Trophoblast cell (in vitro differentiated cells and primary cell): ENCODE measurements around the gene SMG5.

Experiments used
- DNase-seq, 2 donors: peaks; one replicate each; pipeline ENCODE4 v3.0.0-alpha.2; 2016
- H2AFZ ChIP-seq: 2 replicates; pipeline ENCODE4 v1.6.1; 2013; ENCODE audit warnings: low read length, moderate library complexity, mild to moderate bottlenecking; ENCODE audit not compliant: insufficient read depth, poor library complexity
- H2AK5ac ChIP-seq: 2 replicates; pipeline ENCODE4 v1.6.1; 2013; ENCODE audit warnings: mild to moderate bottlenecking, low read length
- H2BK120ac ChIP-seq: 2 replicates; pipeline ENCODE4 v1.6.1; 2013; ENCODE audit warnings: low read length, mild to moderate bottlenecking, moderate library complexity; ENCODE audit not compliant: insufficient read depth, poor library complexity
- H2BK12ac ChIP-seq: 2 replicates; pipeline ENCODE4 v1.6.1; 2013; ENCODE audit warnings: mild to moderate bottlenecking, low read length, moderate library complexity
- H2BK5ac ChIP-seq: 2 replicates; pipeline ENCODE4 v1.6.1; 2013; ENCODE audit warnings: low read length, low read depth, moderate library complexity, mild to moderate bottlenecking; ENCODE audit not compliant: poor library complexity
- H3K14ac ChIP-seq: 2 replicates; pipeline ENCODE4 v1.6.1; 2013; ENCODE audit warnings: mild to moderate bottlenecking, low read length
- H3K18ac ChIP-seq: 2 replicates; pipeline ENCODE4 v1.6.1; 2013; ENCODE audit warnings: mild to moderate bottlenecking, low read length
- H3K23ac ChIP-seq: 2 replicates; pipeline ENCODE4 v1.6.1; 2013; ENCODE audit warnings: low read length
- H3K27ac ChIP-seq: 2 replicates; pipeline ENCODE4 v1.5.1; 2013; ENCODE audit warnings: low read depth, mild to moderate bottlenecking, inconsistent platforms, low read length, moderate library complexity
- H3K27me3 ChIP-seq: 2 replicates; pipeline ENCODE4 v1.6.1; 2013; ENCODE audit warnings: inconsistent platforms, mild to moderate bottlenecking, low read length, moderate library complexity; ENCODE audit not compliant: insufficient read depth
- H3K36me3 ChIP-seq, 2 experiments: 1 replicate in 1 of 2; 2 replicates in 1 of 2; pipeline ENCODE4 v1.6.1; 2013; ENCODE audit warnings: low read length in 2 of 2, mild to moderate bottlenecking in 2 of 2, moderate library complexity in 1 of 2; ENCODE audit not compliant: insufficient read depth in 2 of 2, control insufficient read depth in 1 of 2
- H3K4ac ChIP-seq: 2 replicates; pipeline ENCODE4 v1.6.1; 2013; ENCODE audit warnings: low read depth, mild to moderate bottlenecking, low read length, moderate library complexity
- H3K4me1 ChIP-seq, 2 experiments: 1 replicate in 1 of 2; 2 replicates in 1 of 2; pipeline ENCODE4 v1.6.1; 2013; ENCODE audit warnings: low read length in 2 of 2, mild to moderate bottlenecking in 2 of 2, moderate library complexity in 1 of 2; ENCODE audit not compliant: insufficient read depth in 2 of 2, control insufficient read depth in 1 of 2
- H3K4me2 ChIP-seq: 2 replicates; pipeline ENCODE4 v1.6.1; 2013; ENCODE audit warnings: inconsistent platforms, mild to moderate bottlenecking, low read length, moderate library complexity
- H3K4me3 ChIP-seq: 2 replicates; pipeline ENCODE4 v1.5.1; 2013; ENCODE audit warnings: mild to moderate bottlenecking, low read depth, low read length, inconsistent platforms
- H3K79me1 ChIP-seq: one replicate; pipeline ENCODE4 v1.6.1; 2013; ENCODE audit warnings: low read length
- H3K79me2 ChIP-seq: 2 replicates; pipeline ENCODE4 v1.6.1; 2013; ENCODE audit warnings: low read length, mild to moderate bottlenecking; ENCODE audit not compliant: control insufficient read depth, insufficient read depth, poor library complexity
- H3K9ac ChIP-seq: 2 replicates; pipeline ENCODE4 v1.6.1; 2013; ENCODE audit warnings: mild to moderate bottlenecking, low read length
- H3K9me3 ChIP-seq: 2 replicates; pipeline ENCODE4 v1.6.1; 2013; ENCODE audit warnings: low read depth, mild to moderate bottlenecking, control low read depth, inconsistent platforms, low read length; ENCODE audit not compliant: insufficient read depth
- H4K12ac ChIP-seq: 2 replicates; pipeline ENCODE4 v1.6.1; 2013; ENCODE audit warnings: low read depth, mild to moderate bottlenecking, low read length, moderate library complexity
- H4K8ac ChIP-seq: 2 replicates; pipeline ENCODE4 v1.6.1; 2013; ENCODE audit warnings: low read depth, mild to moderate bottlenecking, low read length, moderate library complexity
- H4K91ac ChIP-seq: one replicate; pipeline ENCODE4 v1.6.1; 2013; ENCODE audit warnings: low read depth, mild to moderate bottlenecking, low read length, moderate library complexity
- WGBS: extraction: QIAGEN DNeasy Blood & Tissue Kit; methylation state at CpG from one replicate; pipeline ENCODE4 v1.1.7; 2013; ENCODE audit warnings: missing lambda C conversion rate; ENCODE audit not compliant: insufficient read length, insufficient coverage; ENCODE audit errors: extremely low coverage; 5-methylcytosine and 5-hydroxymethylcytosine counted together

SMG5 gene

GRCh38 chr1:156249593-156249992 lies 33.0 kb downstream of the SMG5 start:
- H3K4me3 ChIP-seq: no peak overlapping the region
- H3K9me3 ChIP-seq: no peaks in the 10 kb centered on the region
- H3K18ac ChIP-seq: no peak overlapping the region
- H3K4me1 ChIP-seq: peaks cover 19 to 25% of the 10 kb centered on the region in 2 experiments
- H3K23ac ChIP-seq: no peak overlapping the region
- H3K4ac ChIP-seq: no peak overlapping the region
- H3K4me2 ChIP-seq: no peak overlapping the region
- no peak overlapping the region for H2BK12ac ChIP-seq
- no peak overlapping the region for H4K8ac ChIP-seq
- no peak overlapping the region for H2BK120ac ChIP-seq
- no peak overlapping the region for H4K91ac ChIP-seq
- no peak overlapping the region for H2AK5ac ChIP-seq
- H2AFZ ChIP-seq: no peak overlapping the region
- H3K27ac ChIP-seq: no peak overlapping the region
- H2BK5ac ChIP-seq: no peak overlapping the region
- no peak overlapping the region for H4K12ac ChIP-seq
- peaks cover 55 to 62% of the 10 kb centered on the region in 2 experiments for H3K36me3 ChIP-seq
- peak overlapping the region; percentile 22 for H3K14ac ChIP-seq
- H3K9ac ChIP-seq: no peak overlapping the region
- no peaks in the 10 kb centered on the region for H3K27me3 ChIP-seq
- no peaks in the 10 kb centered on the region for H3K79me1 ChIP-seq
- DNase-seq: no peak
- no CpG with 5 or more reads among the region's 5 CpGs for WGBS
- H3K79me2 ChIP-seq: no peaks in the 10 kb centered on the region

- Histone ChIP-seq H4K8ac (no peak overlapping the region), H2BK12ac (no peak overlapping the region), H3K36me3 (peaks cover 44 to 54% of the 10 kb centered on the region in 2 experiments), H3K18ac (no peak overlapping the region), H2AFZ (no peak overlapping the region), H3K27ac (no peak overlapping the region), H3K79me2 (no peaks in the 10 kb centered on the region), H2AK5ac (no peak overlapping the region), H3K23ac (no peak overlapping the region), H3K4me3 (no peak overlapping the region), H2BK5ac (no peak overlapping the region), H4K12ac (no peak overlapping the region), H3K27me3 (no peaks in the 10 kb centered on the region), H3K4me2 (no peak overlapping the region), H3K4me1 (peaks cover 19 to 25% of the 10 kb centered on the region in 2 experiments), H2BK120ac (no peak overlapping the region), H3K4ac (no peak overlapping the region), H3K9me3 (no peaks in the 10 kb centered on the region), H3K9ac (no peak overlapping the region), H3K79me1 (no peaks in the 10 kb centered on the region), H3K14ac (no peak overlapping the region), H4K91ac (no peak overlapping the region)
- DNase-seq: no peak
- WGBS: no CpG with 5 or more reads among the region's 4 CpGs
Observed at GRCh38 chr1:156248323-156248683, 34.3 kb downstream of the SMG5 start.

- H3K27ac ChIP-seq: no peak within 1 kb of the TSS
- H3K23ac ChIP-seq: no peak within 1 kb of the TSS
- H3K4me1 ChIP-seq: peaks cover 19 to 22% of the 10 kb centered on the region in 2 experiments
- no peak within 1 kb of the TSS for H3K18ac ChIP-seq
- no peak for DNase-seq
- no peak within 1 kb of the TSS for H4K8ac ChIP-seq
- H3K36me3 ChIP-seq: peaks cover 38 to 48% of the 10 kb centered on the region in 2 experiments
- H4K12ac ChIP-seq: no peak within 1 kb of the TSS
- H2BK12ac ChIP-seq: no peak within 1 kb of the TSS
- H3K79me1 ChIP-seq: no peaks in the 10 kb centered on the region
- H2BK5ac ChIP-seq: no peak within 1 kb of the TSS
- no peak within 1 kb of the TSS for H3K14ac ChIP-seq
- H3K4me2 ChIP-seq: no peak within 1 kb of the TSS
- H2BK120ac ChIP-seq: no peak within 1 kb of the TSS
- no peaks in the 10 kb centered on the region for H3K27me3 ChIP-seq
- WGBS: no CpG with 5 or more reads among the region's 16 CpGs
- no peaks in the 10 kb centered on the region for H3K79me2 ChIP-seq
- no peak within 1 kb of the TSS for H3K4me3 ChIP-seq
- no peak within 1 kb of the TSS for H3K9ac ChIP-seq
- no peak within 1 kb of the TSS for H2AK5ac ChIP-seq
- H3K4ac ChIP-seq: no peak within 1 kb of the TSS
- no peak within 1 kb of the TSS for H4K91ac ChIP-seq
- no peak within 1 kb of the TSS for H2AFZ ChIP-seq
- H3K9me3 ChIP-seq: no peaks in the 10 kb centered on the region
Observed at GRCh38 chr1:156247460-156248322, 34.9 kb downstream of the SMG5 start, which contains the start of gene PAQR6. Gene PAQR6, minus strand, starts transcription at chr1:156248056. Its CDS starts 1,325 bp downstream, at chr1:156246731.

GRCh38 chr1:156246781-156247459 lies 35.7 kb downstream of the SMG5 start:
- H3K4me1 ChIP-seq: peaks cover 14 to 16% of the 10 kb centered on the region in 2 experiments
- H3K23ac ChIP-seq: no peak overlapping the region
- no peak overlapping the region for H2BK120ac ChIP-seq
- H3K27ac ChIP-seq: no peak overlapping the region
- no peak overlapping the region for H4K12ac ChIP-seq
- H2AFZ ChIP-seq: no peak overlapping the region
- H3K79me2 ChIP-seq: no peaks in the 10 kb centered on the region
- no peak overlapping the region for H3K14ac ChIP-seq
- H2AK5ac ChIP-seq: no peak overlapping the region
- no peaks in the 10 kb centered on the region for H3K79me1 ChIP-seq
- H3K4me2 ChIP-seq: no peak overlapping the region
- peaks cover 2% of the 10 kb centered on the region for H3K9me3 ChIP-seq
- no peak overlapping the region for H3K4me3 ChIP-seq
- no peak overlapping the region for H2BK12ac ChIP-seq
- no peak overlapping the region for H3K18ac ChIP-seq
- H3K9ac ChIP-seq: no peak overlapping the region
- no CpG with 5 or more reads among the region's 16 CpGs for WGBS
- no peak overlapping the region for H4K91ac ChIP-seq
- H4K8ac ChIP-seq: no peak overlapping the region
- peaks cover 32 to 40% of the 10 kb centered on the region in 2 experiments for H3K36me3 ChIP-seq
- no peaks in the 10 kb centered on the region for H3K27me3 ChIP-seq
- DNase-seq: peak in 1 of 2 donors; percentile 59
- no peak overlapping the region for H3K4ac ChIP-seq
- H2BK5ac ChIP-seq: no peak overlapping the region
